ENCODE results near the gene TBC1D7. TPM values are rescaled to one million over a fixed set of nuclear protein-coding genes. Genes with fewer than 3 reads are reported as not detected.

TBC1D7 gene
- total RNA-seq: 14.1 and 16.4 TPM in 2 replicates

GRCh38 chr6:13328076-13328874 lies at the start of gene TBC1D7:
Gene TBC1D7, minus strand, starts transcription at chr6:13328537. Its CDS starts 1,639 bp downstream, at chr6:13326898.

Other genes with a start within 250 kb of the TBC1D7 start
- 2.4 and 3.5 TPM in 2 replicates for gene GFOD1, start 159.1 kb upstream of the TBC1D7 start, total RNA-seq
- 5.9 and 9.4 TPM in 2 replicates for gene SIRT5, start 246.1 kb upstream of the TBC1D7 start, total RNA-seq

Data from uterine smooth muscle cell (primary cell).